ENCODE results near the gene SPSB2. TPM values are rescaled to one million over a fixed set of nuclear protein-coding genes. Genes with fewer than 3 reads are reported as not detected.

Gene SPSB2
- total and polyA plus RNA-seq, 2 donors (not counting 1 experiment from before 2014, with no cell fraction given) = 9.4 to 16.0 TPM

DNA sequence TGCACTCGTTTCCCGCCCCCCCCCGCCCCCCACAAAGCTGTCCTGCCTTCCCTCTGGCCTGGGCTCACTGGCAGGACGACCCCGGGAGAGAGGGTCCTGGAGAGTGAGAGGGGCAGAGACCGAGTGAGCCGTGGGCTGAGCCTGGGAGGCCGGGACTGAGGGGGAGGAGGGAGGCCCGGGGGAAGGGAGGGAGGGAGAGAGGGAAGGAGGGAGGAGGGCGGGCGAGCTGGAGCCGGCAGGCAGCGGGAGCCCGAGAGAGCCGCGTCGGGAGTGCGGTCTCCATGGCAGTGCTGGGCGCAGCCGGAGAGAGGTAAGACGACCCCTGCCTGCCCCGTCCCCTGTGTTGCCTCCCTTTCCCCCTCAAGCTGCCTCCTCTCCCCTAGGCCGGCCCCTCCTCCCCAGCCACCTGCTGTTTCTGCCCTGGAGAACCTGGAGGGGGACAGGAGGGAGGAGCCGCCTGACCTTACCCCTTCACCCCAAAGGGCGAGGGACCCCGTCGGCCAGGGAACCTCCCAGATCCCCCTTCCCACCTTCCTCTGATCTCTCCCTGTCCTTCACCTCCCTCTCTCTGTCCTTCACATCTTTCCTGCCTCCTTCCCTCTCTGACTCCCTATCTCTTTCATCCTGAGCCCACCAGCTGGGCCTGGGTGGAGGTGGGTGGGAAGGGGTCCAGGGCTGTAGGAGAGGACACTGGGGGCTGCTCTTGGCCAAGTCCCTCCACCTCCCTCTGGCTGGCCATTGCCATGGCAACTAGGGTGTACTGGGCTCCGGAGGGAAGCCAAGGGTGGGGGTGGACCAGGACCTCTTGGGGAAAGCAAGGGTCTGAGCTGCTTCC, 51.3 kb downstream of the SPSB2 start, which contains the start of gene GPR162:
Gene GPR162 (plus strand): TSS at position 231 of the 835 bp plus-strand sequence. CDS start 2,078 bp downstream, outside the sequence.
- Histone ChIP-seq H3K27ac (ENCODE audit: low read length in 2 of 2) (no peak within 1 kb of the TSS), H3K79me2 (ENCODE audit: control insufficient read depth, insufficient read depth, low read length) (no peaks in the 10 kb centered on the region), H3K4me3 (ENCODE audit: control extremely low read depth in 1 of 5, extremely low read depth in 1 of 5, insufficient read depth in 1 of 5, low read depth in 2 of 5, low read length in 4 of 5) (no peak within 1 kb of the TSS), H3K27me3 (replicated peaks in 1 of 4; ENCODE audit: control extremely low read depth in 1 of 4, control insufficient read depth in 3 of 4, insufficient read depth in 4 of 4, low read length in 3 of 4) (peaks cover 0 to 59% (median 23%) of the 10 kb centered on the region in 4 experiments), H3K9ac (ENCODE audit: low read length) (no peak within 1 kb of the TSS), H3K36me3 (replicated peaks in 1 of 2; ENCODE audit: control extremely low read depth in 1 of 2, control insufficient read depth in 1 of 2, extremely low read depth in 1 of 2, insufficient read depth in 2 of 2, low read length in 1 of 2) (no peaks in the 10 kb centered on the region), H3K9me3 (ENCODE audit: control extremely low read depth in 1 of 3, control insufficient read depth in 2 of 3, insufficient read depth in 1 of 3, low read length in 2 of 3) (peaks cover 0 to 13% (median 0%) of the 10 kb centered on the region in 3 donors), H3K4me2 (replicated peaks; ENCODE audit: low read depth, low read length, poor library complexity, severe bottlenecking) (peak within 1 kb of the TSS; percentile 48), H3K4me1 (ENCODE audit: control insufficient read depth in 2 of 2, insufficient read depth in 2 of 2, low read length in 2 of 2) (peaks cover 17% of the 10 kb centered on the region in 2 donors), H4K20me1 (ENCODE audit: control insufficient read depth, insufficient read depth, low read length, poor library complexity, severe bottlenecking) (no peaks in the 10 kb centered on the region), H2AFZ (ENCODE audit: insufficient read depth, low read depth, low read length, poor library complexity, severe bottlenecking) (no peak within 1 kb of the TSS)
- ATAC-seq (ENCODE audit: low read depth) (no peak), DNase-seq (peak; percentile 28)
- TF ChIP-seq, protein P1, sequence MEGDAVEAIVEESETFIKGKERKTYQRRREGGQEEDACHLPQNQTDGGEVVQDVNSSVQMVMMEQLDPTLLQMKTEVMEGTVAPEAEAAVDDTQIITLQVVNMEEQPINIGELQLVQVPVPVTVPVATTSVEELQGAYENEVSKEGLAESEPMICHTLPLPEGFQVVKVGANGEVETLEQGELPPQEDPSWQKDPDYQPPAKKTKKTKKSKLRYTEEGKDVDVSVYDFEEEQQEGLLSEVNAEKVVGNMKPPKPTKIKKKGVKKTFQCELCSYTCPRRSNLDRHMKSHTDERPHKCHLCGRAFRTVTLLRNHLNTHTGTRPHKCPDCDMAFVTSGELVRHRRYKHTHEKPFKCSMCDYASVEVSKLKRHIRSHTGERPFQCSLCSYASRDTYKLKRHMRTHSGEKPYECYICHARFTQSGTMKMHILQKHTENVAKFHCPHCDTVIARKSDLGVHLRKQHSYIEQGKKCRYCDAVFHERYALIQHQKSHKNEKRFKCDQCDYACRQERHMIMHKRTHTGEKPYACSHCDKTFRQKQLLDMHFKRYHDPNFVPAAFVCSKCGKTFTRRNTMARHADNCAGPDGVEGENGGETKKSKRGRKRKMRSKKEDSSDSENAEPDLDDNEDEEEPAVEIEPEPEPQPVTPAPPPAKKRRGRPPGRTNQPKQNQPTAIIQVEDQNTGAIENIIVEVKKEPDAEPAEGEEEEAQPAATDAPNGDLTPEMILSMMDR (IDR thresholded peaks at IDR 0.05) = no peak
- no peak within 1 kb of the TSS for H3K27ac Mint-ChIP-seq
- peak within 1 kb of the TSS; percentile 64 for H3K4me3 Mint-ChIP-seq
- 4% methylated on average over 9 of the region's 28 CpGs for WGBS (ENCODE audit: insufficient coverage)
- intact Hi-C loops (cut with micrococcal nuclease) = no loop called here
- H3K4me1 Mint-ChIP-seq = peaks cover 15% of the 10 kb centered on the region
- H3K27me3 Mint-ChIP-seq = peaks cover 63% of the 10 kb centered on the region
- ChIA-PET CTCF (interaction anchor here (0.8 to 6.2 kb wide), 3 partner anchors 10 to 47 kb away, joined by 3 to 31 read pairs (median 3); no protein-coding TSS in a partner anchor), POLR2A (interaction anchor here (0.6 kb wide), 1 partner anchor 93 kb away, joined by 3 read pairs; the partner anchor contains the start of gene ENO2)
- H3K9me3 Mint-ChIP-seq (ENCODE audit: insufficient read depth) = no peaks in the 10 kb centered on the region

Other genes starting within 250 kb of the SPSB2 start
- gene LPAR5, start 237.3 kb downstream of the SPSB2 start, total RNA-seq = 59.6 and 60.4 TPM in 2 replicates
- 13.6 and 29.0 TPM in 2 replicates for gene LPAR5, start 237.3 kb downstream of the SPSB2 start, polyA plus RNA-seq
- 11.9 and 12.3 TPM in 2 replicates for gene ACRBP, start 225.9 kb downstream of the SPSB2 start, total RNA-seq
- gene ACRBP, start 225.9 kb downstream of the SPSB2 start, polyA plus RNA-seq = 10.7 and 12.2 TPM in 2 replicates
- 81.1 TPM in 2 replicates for gene ING4, start 210.2 kb downstream of the SPSB2 start, total RNA-seq
- 87.7 and 110 TPM in 2 replicates for gene ING4, start 210.2 kb downstream of the SPSB2 start, polyA plus RNA-seq
- gene ZNF384, start 183.9 kb downstream of the SPSB2 start, total RNA-seq = 108 and 115 TPM in 2 replicates
- gene ZNF384, start 183.9 kb downstream of the SPSB2 start, polyA plus RNA-seq = 64.8 and 83.4 TPM in 2 replicates
- gene PIANP, start 172.5 kb downstream of the SPSB2 start, total RNA-seq = 0.51 and 0.54 TPM in 2 replicates
- 0.23 and 0.24 TPM in 2 replicates for gene PIANP, start 172.5 kb downstream of the SPSB2 start, polyA plus RNA-seq
- 28.3 and 29.4 TPM in 2 replicates for gene COPS7A, start 149.3 kb downstream of the SPSB2 start, total RNA-seq
- 42.3 and 46.0 TPM in 2 replicates for gene COPS7A, start 149.3 kb downstream of the SPSB2 start, polyA plus RNA-seq
- 97.2 and 106 TPM in 2 replicates for gene MLF2, start 120.2 kb downstream of the SPSB2 start, total RNA-seq
- gene MLF2, start 120.2 kb downstream of the SPSB2 start, polyA plus RNA-seq = 190 and 205 TPM in 2 replicates
- 2.1 and 3.4 TPM in 2 replicates for gene PTMS, start 106.9 kb downstream of the SPSB2 start, total RNA-seq
- 1.0 and 2.2 TPM in 2 replicates for gene PTMS, start 106.9 kb downstream of the SPSB2 start, polyA plus RNA-seq
- not detected in 2 replicates for gene LAG3, start 100.8 kb downstream of the SPSB2 start, total RNA-seq
- not detected in 2 replicates for gene LAG3, start 100.8 kb downstream of the SPSB2 start, polyA plus RNA-seq
- gene CD4, start 83.8 kb downstream of the SPSB2 start, total RNA-seq = 0.49 TPM in 2 replicates
- gene CD4, start 83.8 kb downstream of the SPSB2 start, polyA plus RNA-seq = 2.1 and 2.2 TPM in 2 replicates
- gene GPR162, start 51.5 kb downstream of the SPSB2 start, total RNA-seq = not detected in 2 replicates
- gene GPR162, start 51.5 kb downstream of the SPSB2 start, polyA plus RNA-seq = 0.50 and 0.54 TPM in 2 replicates
- gene P3H3, start 44.9 kb downstream of the SPSB2 start, total RNA-seq = 0.22 TPM in 1 of 2 replicates, not detected in the other
- gene P3H3, start 44.9 kb downstream of the SPSB2 start, polyA plus RNA-seq = 0.09 and 0.85 TPM in 2 replicates
- gene GNB3, start 32.4 kb downstream of the SPSB2 start, total RNA-seq = 0.27 and 0.49 TPM in 2 replicates
- gene GNB3, start 32.4 kb downstream of the SPSB2 start, polyA plus RNA-seq = 0.27 and 0.71 TPM in 2 replicates
- gene CDCA3, start 22.0 kb downstream of the SPSB2 start, total RNA-seq = 1.6 and 1.8 TPM in 2 replicates
- 2.0 and 2.3 TPM in 2 replicates for gene CDCA3, start 22.0 kb downstream of the SPSB2 start, polyA plus RNA-seq
- 56.8 and 59.7 TPM in 2 replicates for gene USP5, start 21.2 kb downstream of the SPSB2 start, total RNA-seq
- gene USP5, start 21.2 kb downstream of the SPSB2 start, polyA plus RNA-seq = 35.1 and 35.5 TPM in 2 replicates
- 178 and 181 TPM in 2 replicates for gene TPI1, start 5.8 kb downstream of the SPSB2 start, total RNA-seq
- gene TPI1, start 5.8 kb downstream of the SPSB2 start, polyA plus RNA-seq = 107 and 187 TPM in 2 replicates
- gene LRRC23, start 31.5 kb upstream of the SPSB2 start, total RNA-seq = 14.4 and 15.5 TPM in 2 replicates
- 5.3 and 7.0 TPM in 2 replicates for gene LRRC23, start 31.5 kb upstream of the SPSB2 start, polyA plus RNA-seq
- 55.3 and 59.7 TPM in 2 replicates for gene ENO2, start 41.3 kb upstream of the SPSB2 start, total RNA-seq
- gene ENO2, start 41.3 kb upstream of the SPSB2 start, polyA plus RNA-seq = 32.9 and 42.5 TPM in 2 replicates
- gene ATN1, start 54.7 kb upstream of the SPSB2 start, total RNA-seq = 49.5 and 50.8 TPM in 2 replicates
- gene ATN1, start 54.7 kb upstream of the SPSB2 start, polyA plus RNA-seq = 21.0 and 22.2 TPM in 2 replicates
- not detected in 2 replicates for gene RNU7-1, start 70.5 kb upstream of the SPSB2 start, total RNA-seq
- not detected in 2 replicates for gene RNU7-1, start 70.5 kb upstream of the SPSB2 start, polyA plus RNA-seq
- gene C12orf57, start 70.7 kb upstream of the SPSB2 start, total RNA-seq = 90.9 and 95.0 TPM in 2 replicates
- 430 and 460 TPM in 2 replicates for gene C12orf57, start 70.7 kb upstream of the SPSB2 start, polyA plus RNA-seq
- 311 and 312 TPM in 2 replicates for gene PTPN6, start 78.1 kb upstream of the SPSB2 start, total RNA-seq
- 674 and 874 TPM in 2 replicates for gene PTPN6, start 78.1 kb upstream of the SPSB2 start, polyA plus RNA-seq
- gene PHB2, start 97.4 kb upstream of the SPSB2 start, total RNA-seq = 158 and 171 TPM in 2 replicates
- gene PHB2, start 97.4 kb upstream of the SPSB2 start, polyA plus RNA-seq = 199 and 269 TPM in 2 replicates
- 65.1 and 67.0 TPM in 2 replicates for gene EMG1, start 97.6 kb upstream of the SPSB2 start, total RNA-seq
- 16.5 and 25.5 TPM in 2 replicates for gene EMG1, start 97.6 kb upstream of the SPSB2 start, polyA plus RNA-seq
- gene LPCAT3, start 145.2 kb upstream of the SPSB2 start, total RNA-seq = 26.2 and 26.3 TPM in 2 replicates
- gene LPCAT3, start 145.2 kb upstream of the SPSB2 start, polyA plus RNA-seq = 14.7 and 17.6 TPM in 2 replicates
- gene C1S, start 187.4 kb upstream of the SPSB2 start, total RNA-seq = 0.64 and 0.78 TPM in 2 replicates
- 0.21 and 2.3 TPM in 2 replicates for gene C1S, start 187.4 kb upstream of the SPSB2 start, polyA plus RNA-seq
- 1.2 and 2.0 TPM in 2 replicates for gene C1R, start 219.1 kb upstream of the SPSB2 start, total RNA-seq
- gene C1R, start 219.1 kb upstream of the SPSB2 start, polyA plus RNA-seq = 1.5 and 3.1 TPM in 2 replicates
- gene C1RL, start 235.9 kb upstream of the SPSB2 start, total RNA-seq = 24.9 and 28.9 TPM in 2 replicates
- 13.5 and 14.3 TPM in 2 replicates for gene C1RL, start 235.9 kb upstream of the SPSB2 start, polyA plus RNA-seq

Measured in B cell (primary cell).